ENCODE measurements around the gene ASTL. TPM values are rescaled to one million over a fixed set of nuclear protein-coding genes. Genes with fewer than 3 reads are reported as not detected.

ASTL gene
- total RNA-seq, 1 experiment from 2014 or later = 2.5 TPM

- DNase-seq (ENCODE audit: low spot score) = no peak
Measured at GRCh38 chr2:96130483-96130882, 7.8 kb downstream of the ASTL start.

GRCh38 chr2:96129528-96130120, 8.7 kb downstream of the ASTL start:
- no peak for DNase-seq (ENCODE audit: low spot score)

GRCh38 chr2:96128456-96128855, 9.8 kb downstream of the ASTL start:
- no peak for DNase-seq (ENCODE audit: low spot score)

- DNase-seq (ENCODE audit: low spot score) = no peak
Measured at GRCh38 chr2:96124406-96125265, 13.7 kb downstream of the ASTL start.

GRCh38 chr2:96123936-96124335, 14.4 kb downstream of the ASTL start:
- no peak for DNase-seq (ENCODE audit: low spot score)

GRCh38 chr2:96123290-96123689, 15.0 kb downstream of the ASTL start:
- DNase-seq (ENCODE audit: low spot score) = no peak

GRCh38 chr2:96122391-96122790, 15.9 kb downstream of the ASTL start:
- no peak for DNase-seq (ENCODE audit: low spot score)

GRCh38 chr2:96121414-96121813, 16.9 kb downstream of the ASTL start:
- no peak for DNase-seq (ENCODE audit: low spot score)

GRCh38 chr2:96120991-96121390, 17.3 kb downstream of the ASTL start:
- DNase-seq (ENCODE audit: low spot score) = no peak

- DNase-seq (ENCODE audit: low spot score) = no peak
Measured at GRCh38 chr2:96120091-96120720, 18.1 kb downstream of the ASTL start.

GRCh38 chr2:96119389-96119751, 18.9 kb downstream of the ASTL start:
- no peak for DNase-seq (ENCODE audit: low spot score)

GRCh38 chr2:96118698-96119388, 19.5 kb downstream of the ASTL start:
- no peak for DNase-seq (ENCODE audit: low spot score)

GRCh38 chr2:96117701-96118588, 20.4 kb downstream of the ASTL start:
- peak; percentile 49 for DNase-seq (ENCODE audit: low spot score)

- peak; percentile 62 for DNase-seq (ENCODE audit: low spot score)
Measured at GRCh38 chr2:96116879-96117533, 21.3 kb downstream of the ASTL start.

- peak; percentile 58 for DNase-seq (ENCODE audit: low spot score)
Measured at GRCh38 chr2:96116424-96116878, 21.9 kb downstream of the ASTL start, which contains the start of gene ADRA2B. TSS of gene ADRA2B (minus strand) at chr2:96116571. CDS start at chr2:96116149, 422 bp downstream.

GRCh38 chr2:96115631-96116423, 22.5 kb downstream of the ASTL start:
- no peak for DNase-seq (ENCODE audit: low spot score)

GRCh38 chr2:96114903-96115581, 23.3 kb downstream of the ASTL start:
- DNase-seq (ENCODE audit: low spot score) = no peak

GRCh38 chr2:96114546-96114902, 23.8 kb downstream of the ASTL start:
- no peak for DNase-seq (ENCODE audit: low spot score)

GRCh38 chr2:96113951-96114350, 24.4 kb downstream of the ASTL start:
- no peak for DNase-seq (ENCODE audit: low spot score)

All from HT-29 (cell line).